Renal cortex interstitium (tissue), 11 donors: ENCODE data around the gene PSD4. TPM values are rescaled to one million over a fixed set of nuclear protein-coding genes. Genes with fewer than 3 reads are reported as not detected.
A peak's percentile ranks its signal among the peaks of the same experiment; 100 is the strongest.

ENCODE experiments used
- DNase-seq, 11 donors: peaks; one replicate each; pipeline ENCODE4 v3.0.0-alpha.2; 2013; ENCODE audit warnings: low read depth in 9 of 11, low spot score in 4 of 11; ENCODE audit errors: extremely low read depth in 1 of 11
- polyA plus RNA-seq, 3 donors: library from polyadenylated mRNA; unstranded; fragments of 120-200 nt; gene quantifications; one replicate each; pipeline ENCODE4 v1.2.1, GENCODE V29; 2013; ENCODE audit not compliant: insufficient read length in 3 of 3

The PSD4 gene
- polyA plus RNA-seq, 3 donors = 7.1 to 11.1 (median 9.4) TPM

DNA sequence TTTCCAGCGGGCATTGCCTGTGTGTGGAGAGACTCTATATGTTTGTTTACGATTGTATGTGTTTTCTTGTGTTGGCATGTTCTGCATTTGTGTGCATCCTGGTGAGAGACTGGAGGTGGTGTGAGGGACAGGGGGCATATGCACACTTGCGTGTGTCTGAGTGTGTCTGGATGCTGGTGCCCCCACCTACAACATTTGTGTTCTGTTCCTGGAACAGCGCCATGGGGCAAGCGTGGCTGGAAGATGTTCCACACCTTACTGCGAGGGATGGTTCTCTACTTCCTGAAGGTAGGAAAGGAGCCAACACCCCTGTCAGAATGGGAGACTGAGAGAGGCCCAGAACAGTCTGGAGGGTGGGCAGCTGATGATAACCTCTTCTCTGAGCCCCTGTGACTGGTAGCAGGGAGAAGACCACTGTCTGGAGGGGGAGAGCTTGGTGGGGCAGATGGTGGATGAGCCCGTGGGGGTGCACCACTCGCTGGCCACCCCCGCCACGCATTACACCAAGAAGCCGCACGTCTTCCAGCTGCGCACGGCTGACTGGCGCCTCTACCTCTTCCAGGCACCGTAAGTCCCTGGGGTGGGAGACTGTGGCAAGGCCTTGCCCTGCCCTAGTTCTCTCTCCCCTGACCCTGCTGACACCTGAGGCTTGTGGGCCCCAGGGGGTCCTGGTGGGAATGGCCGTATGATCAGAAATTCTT is 23.7 kb downstream of the PSD4 start:
- no peak for DNase-seq

DNA sequence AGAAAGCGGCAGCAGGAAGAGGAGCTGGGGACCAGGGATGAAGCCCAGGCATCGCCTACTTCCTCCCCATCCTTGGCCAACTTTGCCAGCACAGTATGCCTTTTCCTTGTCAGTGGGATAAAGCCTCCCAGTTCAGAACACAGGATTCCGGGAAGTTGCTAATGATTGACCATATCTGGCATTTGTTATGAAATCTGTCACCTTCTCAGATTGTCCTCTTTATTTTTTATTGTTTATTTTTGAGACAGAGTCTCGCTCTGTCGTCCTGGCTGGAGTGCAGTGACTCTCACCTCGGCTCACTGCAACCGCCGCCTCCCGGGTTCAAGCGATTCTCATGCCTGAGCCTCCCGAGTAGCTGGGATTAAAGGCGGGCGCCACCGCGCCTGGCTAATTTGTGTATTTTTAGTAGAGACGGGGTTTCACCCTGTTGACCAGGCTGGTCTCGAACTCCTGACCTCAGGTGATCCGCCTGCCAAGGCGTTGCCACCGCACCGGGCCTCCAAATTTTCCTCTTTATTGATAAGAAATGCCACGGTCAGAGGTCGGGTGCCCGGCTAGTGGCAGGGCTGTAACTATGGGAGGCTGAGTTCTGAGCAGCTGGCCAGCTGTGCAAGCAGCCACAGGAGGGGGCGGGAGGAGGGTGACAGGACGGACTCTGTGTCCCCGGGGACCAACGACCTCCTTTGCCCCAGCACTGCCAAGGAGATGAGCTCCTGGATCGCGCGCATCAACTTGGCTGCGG is 24.4 kb downstream of the PSD4 start:
- DNase-seq = no peak

DNA sequence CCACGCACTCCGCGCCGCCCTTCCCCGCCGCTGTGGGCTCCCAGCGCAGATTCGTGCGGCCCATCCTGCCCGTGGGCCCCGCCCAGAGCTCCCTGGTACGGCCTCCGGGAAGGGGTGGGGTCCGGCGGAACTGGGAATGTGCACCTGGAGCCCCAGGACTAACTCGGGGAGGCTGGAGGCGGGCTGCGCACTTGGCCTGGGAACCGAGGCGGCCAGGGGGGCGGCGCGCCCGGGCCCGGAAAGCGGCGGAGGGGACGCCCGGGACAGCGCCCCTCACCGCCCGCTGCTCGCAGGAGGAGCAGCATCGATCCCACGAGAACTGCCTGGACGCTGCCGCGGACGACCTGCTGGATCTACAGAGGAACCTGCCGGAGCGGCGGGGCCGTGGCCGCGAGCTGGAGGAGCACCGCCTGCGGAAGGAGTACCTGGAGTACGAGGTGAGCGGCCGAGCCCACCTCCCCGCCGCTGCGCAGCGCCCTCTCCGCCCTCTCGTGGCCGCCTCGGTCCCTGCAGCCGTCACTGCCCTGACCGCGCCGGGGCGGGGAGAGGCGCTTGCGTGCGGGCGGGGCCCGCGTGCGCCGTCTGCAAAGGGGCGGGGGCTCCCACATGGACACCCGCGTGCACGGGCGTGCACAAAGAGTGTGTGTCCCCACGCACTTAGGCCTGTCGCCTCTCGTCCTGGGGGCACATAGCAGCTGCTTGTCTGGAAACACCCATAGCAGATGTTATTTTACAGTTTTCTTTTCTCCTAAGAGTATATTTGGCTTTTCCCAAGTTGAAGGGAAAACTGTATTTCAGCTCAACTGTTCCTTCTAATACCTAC is 25.2 kb downstream of the PSD4 start:
- peak in 9 of 11 donors; percentile 35 to 76 (median 65) for DNase-seq

DNA sequence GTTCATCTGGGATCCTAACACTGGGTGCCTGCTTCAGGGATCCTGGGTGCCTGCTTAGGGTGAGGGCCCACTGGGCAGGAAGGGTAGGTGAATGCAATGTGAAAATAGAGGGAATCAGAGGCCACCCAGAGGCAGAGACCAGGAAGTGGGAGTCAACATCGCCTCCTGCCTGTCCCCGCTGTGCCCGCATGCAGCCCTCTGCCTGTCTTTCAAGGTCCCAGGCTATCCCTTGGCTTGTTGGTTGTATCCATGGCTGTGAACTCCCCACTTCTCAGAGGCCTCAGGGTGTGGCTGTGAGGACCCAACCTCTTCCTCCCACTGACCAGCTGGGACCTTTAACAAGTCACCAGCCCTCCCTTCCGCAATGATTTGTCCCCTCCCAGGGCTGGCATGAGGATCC is 26.5 kb downstream of the PSD4 start:
- DNase-seq = no peak

DNA sequence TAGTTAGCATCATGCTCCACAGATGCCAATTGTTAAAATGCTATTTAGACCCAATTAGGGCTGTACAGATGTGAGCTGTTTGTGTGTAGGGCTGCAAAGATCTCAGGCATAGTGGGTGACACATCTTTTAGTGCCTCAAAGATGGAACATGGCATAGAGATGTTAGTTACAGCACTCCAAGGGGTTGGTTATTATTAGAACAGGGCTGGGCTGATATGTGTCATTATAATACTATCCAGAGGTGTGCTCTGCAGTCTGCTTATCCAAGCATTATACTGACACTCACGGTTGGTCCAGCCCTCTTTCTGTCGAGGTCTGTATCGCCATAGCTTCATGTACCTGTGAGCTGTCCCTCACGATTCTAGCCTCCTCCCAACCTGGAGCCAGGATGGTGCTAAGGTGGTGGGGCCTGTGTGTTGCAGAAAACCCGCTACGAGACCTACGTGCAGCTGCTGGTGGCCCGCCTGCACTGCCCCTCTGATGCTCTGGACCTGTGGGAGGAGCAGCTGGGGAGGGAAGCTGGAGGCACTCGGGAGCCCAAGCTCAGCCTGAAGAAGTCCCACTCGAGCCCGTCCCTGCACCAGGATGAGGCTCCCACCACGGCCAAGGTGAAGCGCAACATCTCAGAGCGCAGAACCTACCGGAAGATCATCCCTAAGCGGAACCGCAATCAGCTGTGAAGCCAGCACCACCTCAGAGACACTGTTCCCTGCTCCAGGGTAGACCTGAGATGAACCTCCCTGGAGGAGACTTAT is 27.1 kb downstream of the PSD4 start:
- DNase-seq = no peak

DNA sequence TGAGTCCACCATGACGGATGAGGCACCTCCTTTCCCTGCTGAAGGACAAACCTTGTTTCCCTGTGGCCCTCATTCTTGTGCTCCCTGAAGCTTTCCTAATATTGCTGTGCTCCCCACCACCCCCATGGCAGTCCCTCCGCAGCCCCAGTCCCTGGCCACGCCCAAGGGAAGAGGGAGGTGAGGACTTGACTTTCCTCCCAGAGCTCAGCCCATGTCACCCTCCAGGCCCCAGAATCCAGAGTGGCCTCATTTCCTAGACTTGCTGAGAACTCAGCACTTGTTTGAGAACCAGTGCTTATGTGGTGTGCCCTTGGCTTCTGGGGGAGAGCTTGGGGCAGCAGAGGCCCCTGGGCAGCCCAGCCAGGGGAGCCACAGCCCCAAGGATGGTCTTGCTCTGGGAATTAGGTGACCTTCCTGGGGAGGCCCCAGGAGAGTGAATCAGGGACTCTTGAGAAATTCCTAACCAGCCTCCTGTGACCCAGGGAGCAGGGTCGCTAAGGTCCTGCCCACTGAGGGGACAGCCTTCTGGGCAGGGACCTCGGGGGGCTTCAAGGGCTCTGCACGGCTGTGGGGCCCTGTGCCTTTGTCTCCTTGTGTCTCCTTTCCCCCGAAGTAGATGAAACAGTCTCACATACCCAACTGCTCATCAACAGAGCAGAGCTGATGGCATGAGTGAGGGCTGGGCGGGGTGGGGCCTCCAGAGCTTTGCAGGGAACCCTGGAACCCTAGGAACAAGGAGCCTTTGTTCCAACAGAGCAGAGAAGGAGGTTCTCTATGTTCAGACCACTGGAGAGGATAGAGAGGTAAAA is 27.9 kb downstream of the PSD4 start:
- DNase-seq = no peak

DNA sequence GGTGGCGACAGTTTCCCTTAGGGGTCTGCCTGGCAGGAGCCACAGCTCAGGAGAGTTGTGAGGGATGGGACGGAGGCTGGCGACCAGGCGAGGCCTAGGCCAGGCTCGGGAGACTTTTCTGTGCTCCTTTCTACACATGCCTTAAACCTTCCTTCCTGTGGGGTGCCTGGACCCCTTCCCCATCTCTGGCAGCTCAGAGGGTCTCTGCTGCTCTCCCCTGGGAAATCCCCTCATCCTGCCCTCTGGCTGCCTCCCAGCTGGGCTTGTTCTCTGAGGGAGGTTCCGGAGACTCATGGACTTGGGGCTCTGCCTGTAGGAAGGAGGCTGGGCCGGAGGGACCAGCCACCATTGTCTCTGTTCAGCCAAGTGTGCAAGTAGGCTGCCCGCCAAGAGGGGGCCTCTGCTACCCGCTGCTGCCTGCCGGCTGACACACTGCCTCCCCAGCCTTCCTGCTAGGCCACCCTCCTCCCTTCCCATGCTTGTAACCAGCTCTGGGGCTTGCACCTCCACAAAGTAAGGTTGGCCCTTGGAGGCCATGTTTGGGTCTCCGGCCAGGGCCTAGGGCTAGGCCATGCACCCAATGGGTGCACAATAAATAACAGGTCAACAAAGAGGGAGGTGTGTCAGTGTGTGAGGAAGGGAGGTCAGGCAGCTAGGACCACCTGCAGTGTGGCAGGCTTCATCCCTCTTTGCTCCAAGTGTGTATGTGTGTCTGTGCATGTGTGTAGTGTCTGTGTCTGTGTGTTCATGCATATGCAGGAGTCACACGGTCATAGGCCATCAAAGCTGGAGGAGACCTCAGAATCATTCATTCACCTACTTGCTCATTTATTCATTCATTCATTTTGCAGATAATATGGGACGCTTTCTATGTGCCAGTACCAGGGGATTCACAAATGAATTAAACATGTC is 28.8 kb downstream of the PSD4 start:
- DNase-seq = no peak

DNA sequence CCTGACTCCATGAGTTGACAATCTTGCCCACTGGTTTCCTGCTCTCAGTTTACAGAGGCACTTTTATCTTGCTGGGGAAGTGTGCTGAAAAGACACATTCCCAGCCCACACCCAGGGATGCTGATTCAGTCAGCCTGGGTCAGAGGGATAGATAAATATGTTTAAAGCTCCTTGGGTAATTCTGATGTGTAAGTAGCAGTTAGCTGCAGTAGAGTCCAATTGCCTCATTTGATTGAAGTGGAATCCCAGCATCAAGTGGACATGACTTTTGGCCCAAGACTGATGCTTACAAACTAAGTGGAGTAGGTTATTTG is 29.4 kb downstream of the PSD4 start:
- no peak for DNase-seq

DNA sequence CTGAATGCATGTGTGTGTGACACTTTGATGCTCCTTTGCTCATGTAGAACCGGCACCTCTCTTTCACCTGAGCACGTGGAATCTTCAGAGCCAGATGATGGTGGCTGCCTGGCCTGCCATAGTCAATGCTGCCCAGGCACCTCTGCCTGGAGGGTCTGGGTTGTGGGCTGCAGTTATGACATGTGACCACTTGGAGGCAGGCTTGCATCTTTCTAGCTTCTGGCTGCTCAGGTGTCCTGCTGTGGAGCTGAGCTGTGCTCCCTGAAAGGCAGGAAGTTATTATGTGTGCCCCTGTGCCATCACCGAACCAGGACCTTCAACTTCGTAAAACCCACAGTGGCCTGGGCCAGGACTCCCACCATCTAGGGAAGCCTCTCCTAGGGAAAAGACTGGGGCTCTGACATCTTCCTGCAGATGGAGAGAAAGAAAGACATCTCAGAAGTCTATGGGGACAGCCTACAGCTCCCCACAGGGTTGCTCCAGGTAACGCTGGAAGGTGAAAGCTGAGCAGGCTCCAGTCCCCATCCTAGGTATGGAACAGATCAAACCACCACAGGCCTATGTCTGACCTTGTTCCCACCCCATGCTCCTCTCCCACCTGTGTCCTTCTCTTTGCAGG is 30.2 kb downstream of the PSD4 start:
- DNase-seq = peak in 7 of 11 donors; percentile 53 to 74 (median 70)

DNA sequence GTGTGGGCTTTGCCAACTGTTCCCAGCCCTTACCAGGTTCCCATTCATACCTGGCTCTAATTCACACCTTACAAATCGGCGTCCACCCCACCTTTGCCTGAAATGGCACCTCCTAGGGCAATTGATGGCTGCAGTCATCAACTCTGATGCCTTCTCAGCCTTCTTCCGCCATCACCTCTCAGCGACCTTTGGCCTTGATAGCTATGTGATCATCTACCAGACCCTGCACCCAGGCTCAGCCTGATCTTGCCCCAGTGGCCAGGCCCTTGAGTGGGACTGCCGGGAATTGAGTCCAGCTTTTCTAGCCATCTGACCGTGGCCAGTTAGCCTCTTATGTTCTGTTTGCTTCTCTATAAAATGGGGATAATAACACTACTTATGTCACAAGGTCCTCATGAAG is 32.5 kb downstream of the PSD4 start:
- DNase-seq = no peak

DNA sequence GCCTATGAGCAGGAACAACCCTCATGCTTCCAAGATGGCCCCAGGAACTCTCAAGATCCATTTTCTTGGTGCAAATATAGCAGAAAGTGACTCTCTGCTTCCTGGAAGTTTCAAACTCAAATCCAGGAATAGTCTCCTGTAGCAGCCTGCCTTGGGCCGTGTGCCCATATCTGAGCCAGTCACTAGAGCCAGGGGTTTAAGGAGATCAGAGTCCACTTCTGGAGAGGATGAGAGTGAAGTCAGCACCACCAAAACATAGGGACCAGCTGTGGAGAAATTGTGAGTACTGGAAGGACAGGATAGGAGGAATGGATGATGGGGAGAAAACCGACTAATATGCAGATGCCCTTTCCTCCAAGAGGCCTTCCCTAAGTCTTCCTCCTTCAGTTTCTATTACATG is 33.2 kb downstream of the PSD4 start:
- no peak for DNase-seq

DNA sequence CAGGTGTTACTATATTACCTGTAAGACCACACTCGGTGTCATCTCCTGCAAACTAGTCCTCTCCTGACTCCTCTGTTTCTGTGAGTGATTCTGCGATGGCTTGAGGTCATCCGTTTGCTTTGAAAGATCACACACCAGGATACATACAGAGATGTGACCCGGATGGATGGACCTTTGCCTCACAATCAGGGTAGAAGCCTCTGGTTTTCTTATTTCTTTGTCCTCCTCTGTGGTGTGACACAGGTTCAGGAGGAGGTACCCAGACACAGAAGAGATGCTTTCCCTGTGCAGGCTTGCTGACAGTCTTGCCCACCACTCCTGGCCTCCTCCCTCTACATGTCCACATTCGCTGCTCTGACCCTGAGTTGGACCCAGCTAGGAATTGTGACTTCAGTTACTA is 34.6 kb downstream of the PSD4 start:
- no peak for DNase-seq

DNA sequence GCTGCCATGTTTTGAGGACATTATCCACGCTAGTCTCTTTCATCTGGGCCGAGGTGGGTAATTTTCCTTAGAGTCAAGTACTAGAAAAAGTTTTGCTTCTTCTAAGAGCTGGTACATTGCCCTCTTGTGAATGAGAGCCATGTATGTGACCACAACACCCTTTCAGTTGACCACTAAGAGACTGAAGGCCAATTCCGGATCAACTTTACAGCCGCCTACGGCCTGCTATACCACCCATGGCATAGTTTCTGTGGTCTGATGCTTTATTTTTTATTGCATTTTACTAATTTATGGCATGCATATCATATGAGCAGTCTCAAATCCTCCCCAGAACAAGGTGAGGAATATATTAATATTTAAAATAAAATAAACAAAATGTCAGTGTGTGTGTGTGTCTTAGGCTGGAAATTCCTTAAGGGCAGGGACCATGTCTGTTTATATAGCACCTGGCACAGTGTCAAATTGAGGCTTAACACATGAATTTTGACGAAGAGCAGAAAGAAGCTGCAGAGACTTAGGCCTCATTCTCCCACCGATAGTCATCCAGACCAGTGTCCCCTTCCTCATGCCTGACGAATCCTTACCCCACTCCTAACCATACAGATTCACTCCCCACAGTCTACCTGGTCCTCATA is 35.4 kb downstream of the PSD4 start:
- DNase-seq = peak in 3 of 11 donors; percentile 40 to 57 (median 57)

DNA sequence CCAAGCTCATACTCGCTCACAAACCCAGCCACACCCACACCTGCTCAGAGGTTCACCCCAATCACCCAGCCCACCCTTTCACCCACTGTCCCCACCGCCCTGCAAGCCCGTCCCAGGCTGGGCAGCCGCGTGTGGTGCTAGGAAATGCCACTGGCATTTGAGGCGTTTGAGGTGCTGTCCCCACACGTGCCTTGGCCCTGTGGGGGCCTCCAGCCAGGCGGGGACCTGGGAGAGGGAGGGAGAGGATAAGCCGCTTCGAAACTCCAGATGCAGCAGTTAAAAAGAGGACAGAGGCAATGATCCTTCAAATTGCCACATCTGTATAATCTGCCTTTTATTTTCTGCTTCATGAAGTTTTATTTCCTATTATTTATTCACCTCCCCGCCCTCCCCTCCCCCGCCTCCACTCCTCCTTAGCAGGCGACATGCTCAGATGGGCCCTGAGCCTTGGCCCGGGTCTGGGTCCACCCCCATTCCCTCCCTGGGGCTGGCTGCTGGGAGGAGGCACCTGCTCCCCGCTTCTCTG is 35.9 kb downstream of the PSD4 start:
- DNase-seq = peak in 3 of 11 donors; percentile 52 to 67 (median 57)

DNA sequence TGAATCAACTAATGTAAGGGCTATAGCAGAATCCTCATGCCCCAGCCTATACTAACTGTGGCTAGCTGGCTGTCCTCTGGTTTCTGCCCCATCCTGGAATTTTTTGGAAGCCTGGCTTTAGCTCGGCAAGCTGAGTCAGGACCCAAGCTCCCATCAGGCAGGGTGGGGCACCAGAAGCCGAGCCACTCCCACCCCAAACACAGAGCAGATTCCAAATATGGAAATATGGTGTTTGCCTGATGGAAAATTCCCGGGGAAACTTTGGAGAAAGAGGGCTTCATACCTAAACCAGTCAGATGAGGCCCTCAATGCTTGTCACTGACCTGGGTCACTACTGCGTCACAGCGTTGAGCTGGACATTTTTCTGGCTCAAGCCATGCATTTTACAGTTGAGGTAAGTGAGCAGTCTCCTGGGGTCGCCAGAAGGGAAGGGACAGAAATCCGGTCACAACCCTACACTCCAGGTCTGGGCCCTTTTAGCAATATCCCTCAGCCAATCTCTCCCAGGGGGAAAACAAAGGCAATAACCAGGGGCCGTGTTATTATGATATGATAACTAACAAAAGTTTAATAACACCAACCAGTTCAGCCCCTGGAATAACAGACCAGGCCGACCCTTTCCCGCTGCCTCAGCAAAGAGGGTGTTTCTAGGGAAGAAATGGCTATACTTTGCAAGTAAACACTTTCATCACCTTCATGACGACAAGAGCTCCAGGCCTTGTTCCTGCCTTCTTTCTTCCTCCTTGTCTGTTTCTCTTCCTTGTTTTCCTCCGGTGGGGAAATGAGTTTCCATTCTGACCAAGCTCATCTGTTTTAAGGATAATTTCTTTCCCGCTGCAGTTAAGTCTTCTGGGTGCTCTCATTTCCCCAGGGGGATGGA is 37.7 kb downstream of the PSD4 start:
- no peak for DNase-seq
